Peyer's patch (tissue), 4 donors: ENCODE measurements around the gene SLC5A2. TPM values are rescaled to one million over a fixed set of nuclear protein-coding genes. Genes with fewer than 3 reads are reported as not detected.
"Not testable (repeated sequence)": the region's sequence is repeated elsewhere in the genome, so short reads cannot be mapped to it uniquely, and the experiment has no call there.

Experiments used
- DNase-seq, 3 donors: peaks; one replicate each; pipeline ENCODE4 v3.0.0-alpha.2; 2017 to 2019
- H3K27ac ChIP-seq, 4 donors: fragments of 200-600 bp; sonication (generic); one replicate each; pipeline ENCODE4 v1.5.1; 2016 to 2019
- H3K27me3 ChIP-seq, 2 donors: fragments of 200-600 bp; sonication (generic); one replicate each; pipeline ENCODE4 v1.5.1; 2019
- H3K36me3 ChIP-seq, 3 donors: fragments of 200-600 bp; sonication (generic); one replicate each; pipeline ENCODE4 v1.5.1; 2016 to 2019
- H3K4me1 ChIP-seq, 4 donors: fragments of 200-600 bp; sonication (generic); one replicate each; pipeline ENCODE4 v1.5.1; 2016 to 2019
- H3K4me3 ChIP-seq, 4 donors: fragments of 200-600 bp; sonication (generic); 1 replicate in 3 of 4; 2 replicates in 1 of 4; pipeline ENCODE4 v1.5.1; 2016 to 2019; ENCODE audit warnings: mild to moderate bottlenecking in 1 of 4
- H3K9me3 ChIP-seq, 4 donors: fragments of 200-600 bp; sonication (generic); one replicate each; pipeline ENCODE4 v1.5.1; 2016 to 2019; ENCODE audit warnings: mild to moderate bottlenecking in 1 of 4
- CTCF ChIP-seq, 6 experiments: fragments of 450-650 bp in 4 of 6; fragments of 200-600 bp in 2 of 6; sonication (generic) in 1 of 6; IDR thresholded peaks; one replicate each; pipeline ENCODE4 v1.5.1; 2017 to 2019; ENCODE audit warnings: antibody characterized with exemption in 6 of 6, mild to moderate bottlenecking in 3 of 6, moderate library complexity in 1 of 6
- POLR2A ChIP-seq, 2 donors: fragments of 450-650 bp; IDR thresholded peaks; one replicate each; pipeline ENCODE4 v1.5.1; 2017; ENCODE audit warnings: antibody characterized with exemption in 2 of 2, mild to moderate bottlenecking in 2 of 2, moderate library complexity in 2 of 2
- total RNA-seq, 4 donors: library from RNA; depleted of rRNA; stranded (reverse); fragments of >200 nt; gene quantifications; one replicate each; pipeline ENCODE4 v1.1.0, GENCODE V29; 2016

The SLC5A2 gene
- 1 to 10 TPM in 2 of 4 donors, under 1 TPM in 1, not detected in 1; 0.94 to 5.4 (median 2.4) TPM for total RNA-seq

DNA sequence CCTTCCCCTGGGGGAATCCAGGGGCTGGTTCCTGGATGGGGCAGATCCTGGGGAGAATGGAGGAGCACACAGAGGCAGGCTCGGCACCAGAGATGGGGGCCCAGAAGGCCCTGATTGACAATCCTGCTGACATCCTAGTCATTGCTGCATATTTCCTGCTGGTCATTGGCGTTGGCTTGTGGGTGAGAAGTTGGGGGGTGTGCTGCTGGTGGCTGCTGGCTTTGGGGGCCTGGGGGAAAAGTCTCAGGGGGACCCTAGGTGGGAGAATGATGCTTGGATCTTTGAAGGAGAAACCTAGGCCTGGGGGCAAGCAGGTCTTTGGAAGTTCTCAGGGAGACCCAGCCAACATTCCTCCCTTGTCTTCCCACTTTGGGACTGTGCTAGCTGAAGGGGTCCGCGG is at the start of gene SLC5A2:
Gene SLC5A2 (plus strand): TSS at position 43 of the 400 bp plus-strand sequence. CDS start 14 bp downstream, at position 57.
- peaks cover under 1 to 40% (median 3%) of the 10 kb centered on the region in 4 donors for H3K4me1 ChIP-seq
- peaks cover 0 to 4% (median 0%) of the 10 kb centered on the region in 4 donors for H3K9me3 ChIP-seq
- H3K36me3 ChIP-seq: no peaks in the 10 kb centered on the region
- TF ChIP-seq POLR2A (IDR thresholded peaks at IDR 0.05): no peak
- TF ChIP-seq CTCF (IDR thresholded peaks at IDR 0.05): no peak
- DNase-seq: no peak
- no peak within 1 kb of the TSS for H3K4me3 ChIP-seq
- no peaks in the 10 kb centered on the region for H3K27me3 ChIP-seq
- H3K27ac ChIP-seq: no peak within 1 kb of the TSS

- no peaks in the 10 kb centered on the region for H3K27me3 ChIP-seq
- H3K4me1 ChIP-seq: no peaks in the 10 kb centered on the region
- DNase-seq: peak in 1 of 3 donors; percentile 36
- no peaks in the 10 kb centered on the region for H3K9me3 ChIP-seq
- H3K27ac ChIP-seq: no peak overlapping the region
- H3K4me3 ChIP-seq: no peak overlapping the region
- no peaks in the 10 kb centered on the region for H3K36me3 ChIP-seq
- no peak for TF ChIP-seq CTCF (IDR thresholded peaks at IDR 0.05)
- no peak for TF ChIP-seq POLR2A (IDR thresholded peaks at IDR 0.05)
Measured at GRCh38 chr16:31435341-31436220, 47.3 kb upstream of the SLC5A2 start.

DNA sequence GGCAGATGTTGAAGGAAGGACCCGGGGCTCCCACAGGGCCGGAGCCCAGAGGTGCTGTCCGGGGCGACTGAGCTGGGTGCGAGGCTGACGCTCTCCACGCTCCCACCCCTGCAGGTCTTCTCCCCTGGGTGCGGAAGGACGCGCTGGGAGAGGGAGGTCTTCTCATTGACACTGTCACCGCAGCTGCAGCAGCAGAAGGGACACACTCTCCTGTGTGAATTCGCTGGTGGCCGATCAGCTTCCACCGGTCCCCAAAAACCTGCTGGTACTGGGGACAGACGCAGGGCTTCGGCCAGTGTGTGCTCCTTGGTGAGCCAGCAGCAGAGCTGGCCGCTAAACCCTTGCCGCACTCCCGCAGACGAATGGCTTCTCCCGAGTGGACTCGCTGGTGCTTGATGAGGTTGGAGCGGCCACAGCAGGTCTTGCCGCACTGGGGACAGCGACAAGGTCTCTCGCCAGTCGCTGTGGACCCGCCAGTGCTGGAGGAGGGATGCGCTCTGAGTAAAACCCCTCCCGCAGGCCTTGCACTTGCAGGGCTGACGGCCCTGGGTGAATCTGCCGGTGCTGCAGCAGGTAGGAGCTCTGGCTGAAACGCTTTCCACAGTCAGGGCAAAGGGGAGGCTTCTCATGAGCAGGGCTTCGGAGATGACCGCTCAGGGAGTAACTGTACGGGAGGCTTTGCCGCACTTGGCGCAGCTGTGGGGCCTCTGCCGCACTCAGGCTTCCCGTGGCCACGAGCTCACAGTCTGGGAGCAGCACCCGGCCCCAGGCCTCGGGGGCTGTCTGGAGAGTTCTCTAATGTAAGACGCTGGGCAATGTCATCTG is 46.5 kb upstream of the SLC5A2 start:
- no peak overlapping the region for H3K4me3 ChIP-seq
- H3K27ac ChIP-seq: no peak overlapping the region
- TF ChIP-seq POLR2A (IDR thresholded peaks at IDR 0.05) (no peak), CTCF (IDR thresholded peaks at IDR 0.05) (no peak)
- H3K4me1 ChIP-seq: no peaks in the 10 kb centered on the region
- peak in 1 of 3 donors; percentile 46 for DNase-seq
- no peaks in the 10 kb centered on the region for H3K9me3 ChIP-seq
- H3K27me3 ChIP-seq: no peaks in the 10 kb centered on the region
- H3K36me3 ChIP-seq: no peaks in the 10 kb centered on the region

DNA sequence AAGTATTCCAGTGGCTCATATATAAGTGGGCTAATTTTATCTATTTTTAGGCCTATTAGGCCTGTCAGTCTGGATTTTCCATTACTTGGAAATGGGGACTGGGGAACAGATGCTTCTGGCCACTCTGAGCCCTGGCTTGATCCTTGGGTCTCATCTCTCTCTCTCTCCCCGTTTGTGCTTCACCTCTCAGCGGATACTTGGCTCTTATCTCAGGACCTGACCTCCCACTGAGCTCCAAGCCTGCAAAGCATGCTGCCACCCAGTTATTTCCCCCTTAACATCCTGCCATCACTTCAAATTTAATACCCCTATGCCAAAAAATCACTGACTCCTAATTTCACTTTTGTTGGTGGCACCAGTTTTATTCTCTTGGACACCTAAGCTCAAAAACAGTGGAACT is 44.5 kb upstream of the SLC5A2 start:
- Histone ChIP-seq H3K9me3 (no peaks in the 10 kb centered on the region), H3K27me3 (no peaks in the 10 kb centered on the region), H3K4me1 (peaks cover 0 to 8% (median 4%) of the 10 kb centered on the region in 4 donors), H3K27ac (no peak overlapping the region), H3K4me3 (no peak overlapping the region), H3K36me3 (no peaks in the 10 kb centered on the region)
- TF ChIP-seq POLR2A (IDR thresholded peaks at IDR 0.05) (no peak), CTCF (IDR thresholded peaks at IDR 0.05) (no peak)
- DNase-seq: no peak

- not testable (repeated sequence) for H3K27me3 ChIP-seq, H3K36me3 ChIP-seq, H3K4me3 ChIP-seq, H3K9me3 ChIP-seq, H3K4me1 ChIP-seq, H3K27ac ChIP-seq, DNase-seq
Measured at GRCh38 chr16:31439023-31439422, 43.9 kb upstream of the SLC5A2 start.

DNA sequence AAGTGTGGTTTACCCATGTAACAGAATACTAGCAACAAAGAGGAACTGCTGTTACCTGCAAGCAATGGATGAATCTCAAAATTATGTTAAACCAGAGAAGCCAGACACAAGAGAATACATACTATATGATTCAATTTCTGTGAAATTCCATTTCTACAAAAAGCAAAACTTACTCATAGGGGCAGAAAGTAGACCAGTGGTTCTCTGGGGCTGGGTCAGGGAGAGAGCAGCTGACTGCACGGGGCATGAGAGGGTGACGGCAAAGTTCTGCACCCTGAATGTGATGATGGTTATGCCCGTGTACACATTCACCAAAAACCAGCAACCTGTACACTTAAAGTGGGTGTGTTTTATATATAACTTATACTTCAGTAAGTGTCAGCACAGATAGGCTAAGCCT is 43.4 kb upstream of the SLC5A2 start:
- Histone ChIP-seq H3K4me3 (no peak overlapping the region), H3K9me3 (no peaks in the 10 kb centered on the region), H3K4me1 (peaks cover 0 to 8% (median 4%) of the 10 kb centered on the region in 4 donors), H3K27ac (no peak overlapping the region), H3K27me3 (no peaks in the 10 kb centered on the region), H3K36me3 (no peaks in the 10 kb centered on the region)
- TF ChIP-seq CTCF (IDR thresholded peaks at IDR 0.05) (no peak), POLR2A (IDR thresholded peaks at IDR 0.05) (no peak)
- DNase-seq: no peak
